IPS-11a (cell line): ENCODE data around the gene LYPD4.
"Not testable (repeated sequence)": the region's sequence is repeated elsewhere in the genome, so short reads cannot be mapped to it uniquely, and the experiment has no call there.

Experiments
- H3K4me3 ChIP-seq: one replicate; pipeline ENCODE4 v1.5.1; 2013; ENCODE audit warnings: low read depth, low read length, control low read depth

Gene LYPD4

GRCh38 chr19:41802770-41803169 is 41.7 kb downstream of the LYPD4 start:
- no peak overlapping the region for H3K4me3 ChIP-seq

- no peak overlapping the region for H3K4me3 ChIP-seq
These were observed 42.7 kb downstream of the LYPD4 start for GRCh38 chr19:41801792-41802211.

- no peak overlapping the region for H3K4me3 ChIP-seq
These were observed 43.5 kb downstream of the LYPD4 start for GRCh38 chr19:41801031-41801430.

GRCh38 chr19:41799444-41800000 is 45.0 kb downstream of the LYPD4 start:
- no peak overlapping the region for H3K4me3 ChIP-seq

- H3K4me3 ChIP-seq = no peak overlapping the region
These were observed 47.6 kb downstream of the LYPD4 start for GRCh38 chr19:41796901-41797300.

GRCh38 chr19:41796362-41796761 is 48.1 kb downstream of the LYPD4 start, which contains the start of gene CEACAM3:
Gene CEACAM3 (plus strand): TSS chr19:41796587. CDS start chr19:41796678, 91 bp downstream.
- H3K4me3 ChIP-seq = no peak within 1 kb of the TSS

- H3K4me3 ChIP-seq = no peak overlapping the region
These were observed 49.4 kb downstream of the LYPD4 start for GRCh38 chr19:41795031-41795461.

GRCh38 chr19:41793414-41793727 is 51.1 kb downstream of the LYPD4 start:
- no peak overlapping the region for H3K4me3 ChIP-seq

GRCh38 chr19:41792513-41793413 is 51.7 kb downstream of the LYPD4 start:
- H3K4me3 ChIP-seq = no peak overlapping the region

- H3K4me3 ChIP-seq = not testable (repeated sequence)
These were observed 55.4 kb downstream of the LYPD4 start for GRCh38 chr19:41789053-41789452.

- H3K4me3 ChIP-seq = not testable (repeated sequence)
These were observed 56.0 kb downstream of the LYPD4 start for GRCh38 chr19:41788518-41788917.
